GM23338 (cell line): ENCODE data around the gene CD6. TPM values are rescaled to one million over a fixed set of nuclear protein-coding genes. Genes with fewer than 3 reads are reported as not detected.

Experiments used
- ATAC-seq: fragments of 200-7000 bp; cut with Tn5 transposase; 3 replicates; pipeline ENCODE4 v1.9.1; 2020
- DNase-seq: peaks from one replicate; pipeline ENCODE4 v3.0.0-alpha.2; 2015; ENCODE audit warnings: low spot score
- H2AFZ ChIP-seq: fragments of 200-600 bp; sonication (generic); 2 replicates; pipeline ENCODE4 v1.8.0; 2016; ENCODE audit warnings: antibody characterized with exemption, mild to moderate bottlenecking, moderate library complexity
- H3F3A ChIP-seq: fragments of 200-600 bp; sonication (generic); replicated peaks from 2 replicates; pipeline ENCODE4 v1.8.0; 2017; ENCODE audit warnings: antibody characterized with exemption, mixed run types, low read depth
- H3K27ac ChIP-seq: fragments of 200-600 bp; sonication (generic); 2 replicates; pipeline ENCODE4 v1.6.1; 2016; ENCODE audit warnings: low read depth
- H3K27me3 ChIP-seq: fragments of 200-600 bp; sonication (generic); 2 replicates; pipeline ENCODE4 v1.8.0; 2016; ENCODE audit warnings: mild to moderate bottlenecking, mixed run types, moderate library complexity; ENCODE audit not compliant: insufficient read depth
- H3K36me3 ChIP-seq: fragments of 200-600 bp; sonication (generic); 2 replicates; pipeline ENCODE4 v1.8.0; 2016; ENCODE audit warnings: mild to moderate bottlenecking; ENCODE audit not compliant: insufficient read depth
- H3K4me1 ChIP-seq: fragments of 200-600 bp; sonication (generic); 2 replicates; pipeline ENCODE4 v1.8.0; 2016; ENCODE audit warnings: mild to moderate bottlenecking, moderate library complexity; ENCODE audit not compliant: insufficient read depth
- H3K4me2 ChIP-seq: fragments of 200-600 bp; sonication (generic); 2 replicates; pipeline ENCODE4 v1.7.1; 2017; ENCODE audit warnings: mixed run types
- H3K4me3 ChIP-seq: fragments of 200-600 bp; sonication (generic); 2 replicates; pipeline ENCODE4 v1.6.1; 2016; ENCODE audit warnings: mixed run types
- H3K79me2 ChIP-seq: fragments of 200-600 bp; sonication (generic); replicated peaks from 2 replicates; pipeline ENCODE4 v1.8.0; 2017; ENCODE audit warnings: mild to moderate bottlenecking; ENCODE audit not compliant: insufficient read depth
- H3K9me2 ChIP-seq: fragments of 200-600 bp; sonication (generic); 2 replicates; pipeline ENCODE4 v1.8.0; 2017; ENCODE audit not compliant: insufficient read depth
- H4K20me1 ChIP-seq: fragments of 200-600 bp; sonication (generic); replicated peaks from 2 replicates; pipeline ENCODE4 v1.8.0; 2017; ENCODE audit warnings: mild to moderate bottlenecking; ENCODE audit not compliant: insufficient read depth
- H3K27ac Mint-ChIP-seq: 2 replicates; pipeline ENCODE4 v1.8.0; 2020; ENCODE audit warnings: inconsistent platforms, mild to moderate bottlenecking, moderate library complexity, mixed read lengths
- H3K27me3 Mint-ChIP-seq: 3 replicates; pipeline ENCODE4 v1.8.0; 2022; ENCODE audit warnings: low read depth, mild to moderate bottlenecking, moderate library complexity, mixed read lengths, inconsistent platforms; ENCODE audit not compliant: insufficient read depth, poor library complexity
- H3K36me3 Mint-ChIP-seq: 3 replicates; pipeline ENCODE4 v1.8.0; 2021; ENCODE audit warnings: low read depth, mild to moderate bottlenecking, inconsistent platforms, moderate library complexity, mixed read lengths
- H3K4me1 Mint-ChIP-seq: 3 replicates; pipeline ENCODE4 v1.8.0; 2020; ENCODE audit warnings: mild to moderate bottlenecking, inconsistent platforms, mixed read lengths
- H3K4me3 Mint-ChIP-seq: 3 replicates; pipeline ENCODE4 v1.8.0; 2021; ENCODE audit warnings: moderate library complexity, mild to moderate bottlenecking, inconsistent platforms, mixed read lengths
- H3K9me3 Mint-ChIP-seq: 3 replicates; pipeline ENCODE4 v1.8.0; 2020; ENCODE audit warnings: moderate library complexity, mild to moderate bottlenecking, inconsistent platforms, mixed read lengths
- CREB1 ChIP-seq: fragments of 250-450 bp; sonication (Bioruptor Pico); IDR thresholded peaks from 2 replicates; pipeline ENCODE4 v1.5.0; 2020; ENCODE audit warnings: low read depth, mild to moderate bottlenecking, moderate library complexity
- EZH2 ChIP-seq: fragments of 200-600 bp; sonication (generic); IDR thresholded peaks from one replicate; pipeline ENCODE4 v1.8.0; 2017; ENCODE audit warnings: antibody characterized with exemption, mild to moderate bottlenecking, low read depth; ENCODE audit not compliant: unreplicated experiment
- EZH2phosphoT487 ChIP-seq: fragments of 200-600 bp; sonication (generic); IDR thresholded peaks from one replicate; pipeline ENCODE4 v1.8.1; 2018; ENCODE audit warnings: antibody characterized with exemption; ENCODE audit not compliant: unreplicated experiment
- JUNB ChIP-seq: IDR thresholded peaks from one replicate; pipeline ENCODE4 v1.6.1; 2016; ENCODE audit warnings: antibody characterized with exemption; ENCODE audit not compliant: unreplicated experiment
- NANOG ChIP-seq: IDR thresholded peaks from 2 replicates; pipeline ENCODE4 v1.6.1; 2016; ENCODE audit warnings: antibody characterized with exemption, borderline replicate concordance
- POLR2AphosphoS5 ChIP-seq: IDR thresholded peaks from 2 replicates; pipeline ENCODE4 v1.6.1; 2016; ENCODE audit warnings: antibody characterized with exemption, low read depth
- STAT1 ChIP-seq: IDR thresholded peaks from one replicate; pipeline ENCODE4 v1.6.1; 2016; ENCODE audit warnings: antibody characterized with exemption; ENCODE audit not compliant: unreplicated experiment
- ZNF114 ChIP-seq: fragments of 250-450 bp; sonication (Bioruptor Pico); IDR thresholded peaks from 2 replicates; pipeline ENCODE4 v1.5.0; 2020; ENCODE audit warnings: mild to moderate bottlenecking, moderate library complexity
- ZNF331 ChIP-seq: fragments of 250-450 bp; sonication (Bioruptor Pico); IDR thresholded peaks from 2 replicates; pipeline ENCODE4 v1.5.0; 2020; ENCODE audit warnings: low read depth, mild to moderate bottlenecking, moderate library complexity
- polyA plus RNA-seq: library from polyadenylated mRNA; unstranded; fragments of >200 nt; fragmentation: Nextera tagmentation; extraction: Ambion mirVana; gene quantifications from 2 replicates; pipeline ENCODE4 v1.2.1, GENCODE V29; 2016
- total RNA-seq: library from RNA; depleted of rRNA; stranded (reverse); fragments of >200 nt; shearing (Covaris generic); gene quantifications from 2 replicates; pipeline ENCODE4 v1.2.3, GENCODE V29; 2014
- TF ChIP-seq, protein P1 (sequence below): fragments of 250-450 bp; sonication (Bioruptor Pico); IDR thresholded peaks from 2 replicates; pipeline ENCODE4 v1.5.0; 2020; ENCODE audit warnings: mild to moderate bottlenecking, moderate library complexity
- TF ChIP-seq, protein P2 (sequence below), 2 experiments: fragments of 200-600 bp in 1 of 2; sonication (generic) in 1 of 2; conservative IDR thresholded peaks; 2 replicates each; pipeline versions ENCODE4 v1.5.1 to v1.6.1; 2016 to 2017; ENCODE audit warnings: antibody characterized with exemption in 2 of 2, low read depth in 2 of 2, mild to moderate bottlenecking in 2 of 2, moderate library complexity in 1 of 2
- TF ChIP-seq, protein P3 (sequence below): IDR thresholded peaks from one replicate; pipeline ENCODE4 v1.6.1; 2018; ENCODE audit warnings: antibody characterized with exemption; ENCODE audit not compliant: unreplicated experiment
- TF ChIP-seq, protein P4 (sequence below): IDR thresholded peaks from 2 replicates; pipeline ENCODE4 v1.6.1; 2016; ENCODE audit warnings: antibody characterized with exemption

CD6 gene
- total and polyA plus RNA-seq, 2 experiments from 2014 or later: 0.49 TPM; not detected in 1

DNA sequence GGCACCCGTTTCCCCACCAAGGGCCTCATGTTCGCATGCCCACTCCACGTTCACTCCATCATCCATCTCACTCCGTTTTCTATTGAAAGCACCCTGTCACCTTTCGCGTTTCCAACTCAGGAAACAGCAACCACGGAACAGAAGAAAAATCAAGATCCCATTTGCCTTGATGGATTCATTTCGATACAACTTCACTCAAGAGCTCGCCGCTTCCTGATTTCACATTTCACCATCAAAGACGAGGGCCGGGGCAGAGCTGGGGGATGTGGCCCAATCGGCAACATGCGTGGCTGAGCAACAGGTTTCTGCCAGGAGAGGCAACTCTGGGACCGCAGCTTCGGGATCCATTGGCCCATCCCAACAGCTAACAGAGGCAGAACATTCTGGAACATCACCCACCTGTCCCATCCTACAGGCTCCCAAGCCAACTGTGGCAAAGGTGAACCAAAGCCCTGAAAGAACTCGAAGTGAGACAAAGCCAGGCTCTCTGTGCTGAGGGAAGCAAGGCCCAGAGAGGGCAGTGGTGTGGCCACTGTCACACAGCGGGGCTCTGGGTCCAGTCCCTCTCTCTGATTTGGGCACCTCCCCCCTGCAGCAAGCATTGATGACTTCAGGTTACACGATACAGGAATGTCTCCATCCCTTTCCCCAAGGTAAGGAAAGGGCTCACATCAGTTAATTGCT is 94.6 kb downstream of the CD6 start:
- TF ChIP-seq POLR2AphosphoS5 (no peak), EZH2 (no peak), CREB1 (CRISPR knock-in tag) (no peak), EZH2phosphoT487 (no peak), JUNB (no peak), NANOG (no peak), ZNF331 (no peak), ZNF114 (CRISPR knock-in tag) (no peak), STAT1 (no peak)
- TF ChIP-seq, protein P1, sequence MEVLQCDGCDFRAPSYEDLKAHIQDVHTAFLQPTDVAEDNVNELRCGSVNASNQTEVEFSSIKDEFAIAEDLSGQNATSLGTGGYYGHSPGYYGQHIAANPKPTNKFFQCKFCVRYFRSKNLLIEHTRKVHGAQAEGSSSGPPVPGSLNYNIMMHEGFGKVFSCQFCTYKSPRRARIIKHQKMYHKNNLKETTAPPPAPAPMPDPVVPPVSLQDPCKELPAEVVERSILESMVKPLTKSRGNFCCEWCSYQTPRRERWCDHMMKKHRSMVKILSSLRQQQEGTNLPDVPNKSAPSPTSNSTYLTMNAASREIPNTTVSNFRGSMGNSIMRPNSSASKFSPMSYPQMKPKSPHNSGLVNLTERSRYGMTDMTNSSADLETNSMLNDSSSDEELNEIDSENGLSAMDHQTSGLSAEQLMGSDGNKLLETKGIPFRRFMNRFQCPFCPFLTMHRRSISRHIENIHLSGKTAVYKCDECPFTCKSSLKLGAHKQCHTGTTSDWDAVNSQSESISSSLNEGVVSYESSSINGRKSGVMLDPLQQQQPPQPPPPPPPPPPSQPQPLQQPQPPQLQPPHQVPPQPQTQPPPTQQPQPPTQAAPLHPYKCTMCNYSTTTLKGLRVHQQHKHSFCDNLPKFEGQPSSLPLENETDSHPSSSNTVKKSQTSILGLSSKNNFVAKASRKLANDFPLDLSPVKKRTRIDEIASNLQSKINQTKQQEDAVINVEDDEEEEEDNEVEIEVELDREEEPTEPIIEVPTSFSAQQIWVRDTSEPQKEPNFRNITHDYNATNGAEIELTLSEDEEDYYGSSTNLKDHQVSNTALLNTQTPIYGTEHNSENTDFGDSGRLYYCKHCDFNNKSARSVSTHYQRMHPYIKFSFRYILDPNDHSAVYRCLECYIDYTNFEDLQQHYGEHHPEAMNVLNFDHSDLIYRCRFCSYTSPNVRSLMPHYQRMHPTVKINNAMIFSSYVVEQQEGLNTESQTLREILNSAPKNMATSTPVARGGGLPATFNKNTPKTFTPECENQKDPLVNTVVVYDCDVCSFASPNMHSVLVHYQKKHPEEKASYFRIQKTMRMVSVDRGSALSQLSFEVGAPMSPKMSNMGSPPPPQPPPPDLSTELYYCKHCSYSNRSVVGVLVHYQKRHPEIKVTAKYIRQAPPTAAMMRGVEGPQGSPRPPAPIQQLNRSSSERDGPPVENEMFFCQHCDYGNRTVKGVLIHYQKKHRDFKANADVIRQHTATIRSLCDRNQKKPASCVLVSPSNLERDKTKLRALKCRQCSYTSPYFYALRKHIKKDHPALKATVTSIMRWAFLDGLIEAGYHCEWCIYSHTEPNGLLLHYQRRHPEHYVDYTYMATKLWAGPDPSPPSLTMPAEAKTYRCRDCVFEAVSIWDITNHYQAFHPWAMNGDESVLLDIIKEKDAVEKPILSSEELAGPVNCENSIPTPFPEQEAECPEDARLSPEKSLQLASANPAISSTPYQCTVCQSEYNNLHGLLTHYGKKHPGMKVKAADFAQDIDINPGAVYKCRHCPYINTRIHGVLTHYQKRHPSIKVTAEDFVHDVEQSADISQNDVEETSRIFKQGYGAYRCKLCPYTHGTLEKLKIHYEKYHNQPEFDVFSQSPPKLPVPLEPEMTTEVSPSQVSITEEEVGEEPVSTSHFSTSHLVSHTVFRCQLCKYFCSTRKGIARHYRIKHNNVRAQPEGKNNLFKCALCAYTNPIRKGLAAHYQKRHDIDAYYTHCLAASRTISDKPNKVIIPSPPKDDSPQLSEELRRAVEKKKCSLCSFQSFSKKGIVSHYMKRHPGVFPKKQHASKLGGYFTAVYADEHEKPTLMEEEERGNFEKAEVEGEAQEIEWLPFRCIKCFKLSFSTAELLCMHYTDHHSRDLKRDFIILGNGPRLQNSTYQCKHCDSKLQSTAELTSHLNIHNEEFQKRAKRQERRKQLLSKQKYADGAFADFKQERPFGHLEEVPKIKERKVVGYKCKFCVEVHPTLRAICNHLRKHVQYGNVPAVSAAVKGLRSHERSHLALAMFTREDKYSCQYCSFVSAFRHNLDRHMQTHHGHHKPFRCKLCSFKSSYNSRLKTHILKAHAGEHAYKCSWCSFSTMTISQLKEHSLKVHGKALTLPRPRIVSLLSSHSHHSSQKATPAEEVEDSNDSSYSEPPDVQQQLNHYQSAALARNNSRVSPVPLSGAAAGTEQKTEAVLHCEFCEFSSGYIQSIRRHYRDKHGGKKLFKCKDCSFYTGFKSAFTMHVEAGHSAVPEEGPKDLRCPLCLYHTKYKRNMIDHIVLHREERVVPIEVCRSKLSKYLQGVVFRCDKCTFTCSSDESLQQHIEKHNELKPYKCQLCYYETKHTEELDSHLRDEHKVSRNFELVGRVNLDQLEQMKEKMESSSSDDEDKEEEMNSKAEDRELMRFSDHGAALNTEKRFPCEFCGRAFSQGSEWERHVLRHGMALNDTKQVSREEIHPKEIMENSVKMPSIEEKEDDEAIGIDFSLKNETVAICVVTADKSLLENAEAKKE (CRISPR knock-in tag): no peak
- TF ChIP-seq, protein P2, sequence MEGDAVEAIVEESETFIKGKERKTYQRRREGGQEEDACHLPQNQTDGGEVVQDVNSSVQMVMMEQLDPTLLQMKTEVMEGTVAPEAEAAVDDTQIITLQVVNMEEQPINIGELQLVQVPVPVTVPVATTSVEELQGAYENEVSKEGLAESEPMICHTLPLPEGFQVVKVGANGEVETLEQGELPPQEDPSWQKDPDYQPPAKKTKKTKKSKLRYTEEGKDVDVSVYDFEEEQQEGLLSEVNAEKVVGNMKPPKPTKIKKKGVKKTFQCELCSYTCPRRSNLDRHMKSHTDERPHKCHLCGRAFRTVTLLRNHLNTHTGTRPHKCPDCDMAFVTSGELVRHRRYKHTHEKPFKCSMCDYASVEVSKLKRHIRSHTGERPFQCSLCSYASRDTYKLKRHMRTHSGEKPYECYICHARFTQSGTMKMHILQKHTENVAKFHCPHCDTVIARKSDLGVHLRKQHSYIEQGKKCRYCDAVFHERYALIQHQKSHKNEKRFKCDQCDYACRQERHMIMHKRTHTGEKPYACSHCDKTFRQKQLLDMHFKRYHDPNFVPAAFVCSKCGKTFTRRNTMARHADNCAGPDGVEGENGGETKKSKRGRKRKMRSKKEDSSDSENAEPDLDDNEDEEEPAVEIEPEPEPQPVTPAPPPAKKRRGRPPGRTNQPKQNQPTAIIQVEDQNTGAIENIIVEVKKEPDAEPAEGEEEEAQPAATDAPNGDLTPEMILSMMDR (conservative IDR thresholded peaks at IDR 0.05; ENCODE audit: low read depth in 2 of 2): no peak
- TF ChIP-seq, protein P3, sequence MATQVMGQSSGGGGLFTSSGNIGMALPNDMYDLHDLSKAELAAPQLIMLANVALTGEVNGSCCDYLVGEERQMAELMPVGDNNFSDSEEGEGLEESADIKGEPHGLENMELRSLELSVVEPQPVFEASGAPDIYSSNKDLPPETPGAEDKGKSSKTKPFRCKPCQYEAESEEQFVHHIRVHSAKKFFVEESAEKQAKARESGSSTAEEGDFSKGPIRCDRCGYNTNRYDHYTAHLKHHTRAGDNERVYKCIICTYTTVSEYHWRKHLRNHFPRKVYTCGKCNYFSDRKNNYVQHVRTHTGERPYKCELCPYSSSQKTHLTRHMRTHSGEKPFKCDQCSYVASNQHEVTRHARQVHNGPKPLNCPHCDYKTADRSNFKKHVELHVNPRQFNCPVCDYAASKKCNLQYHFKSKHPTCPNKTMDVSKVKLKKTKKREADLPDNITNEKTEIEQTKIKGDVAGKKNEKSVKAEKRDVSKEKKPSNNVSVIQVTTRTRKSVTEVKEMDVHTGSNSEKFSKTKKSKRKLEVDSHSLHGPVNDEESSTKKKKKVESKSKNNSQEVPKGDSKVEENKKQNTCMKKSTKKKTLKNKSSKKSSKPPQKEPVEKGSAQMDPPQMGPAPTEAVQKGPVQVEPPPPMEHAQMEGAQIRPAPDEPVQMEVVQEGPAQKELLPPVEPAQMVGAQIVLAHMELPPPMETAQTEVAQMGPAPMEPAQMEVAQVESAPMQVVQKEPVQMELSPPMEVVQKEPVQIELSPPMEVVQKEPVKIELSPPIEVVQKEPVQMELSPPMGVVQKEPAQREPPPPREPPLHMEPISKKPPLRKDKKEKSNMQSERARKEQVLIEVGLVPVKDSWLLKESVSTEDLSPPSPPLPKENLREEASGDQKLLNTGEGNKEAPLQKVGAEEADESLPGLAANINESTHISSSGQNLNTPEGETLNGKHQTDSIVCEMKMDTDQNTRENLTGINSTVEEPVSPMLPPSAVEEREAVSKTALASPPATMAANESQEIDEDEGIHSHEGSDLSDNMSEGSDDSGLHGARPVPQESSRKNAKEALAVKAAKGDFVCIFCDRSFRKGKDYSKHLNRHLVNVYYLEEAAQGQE: no peak
- TF ChIP-seq, protein P4, sequence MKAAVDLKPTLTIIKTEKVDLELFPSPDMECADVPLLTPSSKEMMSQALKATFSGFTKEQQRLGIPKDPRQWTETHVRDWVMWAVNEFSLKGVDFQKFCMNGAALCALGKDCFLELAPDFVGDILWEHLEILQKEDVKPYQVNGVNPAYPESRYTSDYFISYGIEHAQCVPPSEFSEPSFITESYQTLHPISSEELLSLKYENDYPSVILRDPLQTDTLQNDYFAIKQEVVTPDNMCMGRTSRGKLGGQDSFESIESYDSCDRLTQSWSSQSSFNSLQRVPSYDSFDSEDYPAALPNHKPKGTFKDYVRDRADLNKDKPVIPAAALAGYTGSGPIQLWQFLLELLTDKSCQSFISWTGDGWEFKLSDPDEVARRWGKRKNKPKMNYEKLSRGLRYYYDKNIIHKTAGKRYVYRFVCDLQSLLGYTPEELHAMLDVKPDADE: no peak
- DNase-seq (no peak), ATAC-seq (no peak)
- H3K79me2 ChIP-seq: no peaks in the 10 kb centered on the region
- no peak overlapping the region for H2AFZ ChIP-seq
- H3F3A ChIP-seq: no peaks in the 10 kb centered on the region
- Mint-ChIP-seq H3K36me3 (no peaks in the 10 kb centered on the region), H3K27me3 (peaks cover 4% of the 10 kb centered on the region), H3K4me1 (peaks cover 3% of the 10 kb centered on the region; the same call in 1 of the 3 replicates), H3K9me3 (no peaks in the 10 kb centered on the region), H3K27ac (no peak overlapping the region), H3K4me3 (no peak overlapping the region)
- no peak overlapping the region for H3K4me3 ChIP-seq
- H3K36me3 ChIP-seq: no peaks in the 10 kb centered on the region
- no peak overlapping the region for H3K4me2 ChIP-seq
- no peaks in the 10 kb centered on the region for H3K27me3 ChIP-seq
- H3K27ac ChIP-seq: no peak overlapping the region
- no peaks in the 10 kb centered on the region for H3K9me2 ChIP-seq
- H4K20me1 ChIP-seq: no peaks in the 10 kb centered on the region
- H3K4me1 ChIP-seq: no peaks in the 10 kb centered on the region
